ENCODE measurements around the gene CENPN. TPM values are rescaled to one million over a fixed set of nuclear protein-coding genes. Genes with fewer than 3 reads are reported as not detected.
A peak's percentile ranks its signal among the peaks of the same experiment; 100 is the strongest.

Gene CENPN
- total and polyA plus RNA-seq, 10 of the 15 experiments (the other 5 are each of a cell fraction or from before 2014, with no cell fraction given): 39.8 to 143 (median 66.8) TPM

- TF ChIP-seq ATF7 (IDR thresholded peaks at IDR 0.05; ENCODE audit: low read depth) (peak; percentile 54), POU2F2 (IDR thresholded peaks at IDR 0.05; ENCODE audit: borderline replicate concordance, low read depth, low read length) (peak; percentile 53; the same call in 1 of the 3 replicates), E2F8 (IDR thresholded peaks at IDR 0.05; ENCODE audit: low read depth, partially characterized antibody) (peak; percentile 24), NFYA (IDR thresholded peaks at IDR 0.05; ENCODE audit: borderline replicate concordance, low read depth, low read length) (no peak), TCF3 (IDR thresholded peaks at IDR 0.05; ENCODE audit: borderline replicate concordance, insufficient read depth, low read depth, low read length) (no peak), IKZF1 (conservative IDR thresholded peaks at IDR 0.05) (peak; percentile 32; the same call in 1 of the 2 replicates), POLR2AphosphoS2 (IDR thresholded peaks at IDR 0.05; ENCODE audit: low read depth, low read length) (no peak), WRNIP1 (IDR thresholded peaks at IDR 0.05; ENCODE audit: borderline replicate concordance, low read depth, low read length) (no peak), DPF2 (IDR thresholded peaks at IDR 0.05) (peak; percentile 76), MTA2 (IDR thresholded peaks at IDR 0.05; ENCODE audit: low read depth) (peak; percentile 69; the same call in 1 of the 2 replicates), JUNB (IDR thresholded peaks at IDR 0.05) (peak; percentile 10; the same call in 1 of the 2 replicates), NBN (IDR thresholded peaks at IDR 0.05) (peak; percentile 67; the same call in 1 of the 2 replicates), RUNX3 (IDR thresholded peaks at IDR 0.05; ENCODE audit: low read length) (no peak; the same call in 1 of the 2 replicates), NFIC (IDR thresholded peaks at IDR 0.05; ENCODE audit: low read depth, low read length) (peak; percentile 59), SMAD1 (IDR thresholded peaks at IDR 0.05; ENCODE audit: low read depth, partially characterized antibody) (peak; percentile 30), NFXL1 (IDR thresholded peaks at IDR 0.05; ENCODE audit: borderline replicate concordance) (no peak), SMAD5 (IDR thresholded peaks at IDR 0.05; ENCODE audit: low read depth) (no peak), CBFB (IDR thresholded peaks at IDR 0.05; ENCODE audit: low read depth) (no peak), ESRRA (IDR thresholded peaks at IDR 0.05; ENCODE audit: low read length) (no peak), TCF7 (IDR thresholded peaks at IDR 0.05; ENCODE audit: borderline replicate concordance) (0 out of 2 replicates have a peak, but pooled peaks have one; percentile 2), ZBTB33 (IDR thresholded peaks at IDR 0.05) (0 out of 2 replicates have a peak, but pooled peaks have one; percentile 28), CHD1 (IDR thresholded peaks at IDR 0.05; ENCODE audit: low read depth, low read length) (no peak), EED (IDR thresholded peaks at IDR 0.05; ENCODE audit: low read depth) (no peak), HDAC6 (IDR thresholded peaks at IDR 0.05; ENCODE audit: unreplicated experiment) (no peak), ZNF24 (IDR thresholded peaks at IDR 0.05) (0 out of 2 replicates have a peak, but pooled peaks have one; percentile 17), EP300 (IDR thresholded peaks at IDR 0.05; ENCODE audit: borderline replicate concordance in 1 of 2, control insufficient read depth in 1 of 2, low read depth in 2 of 2, low read length in 2 of 2) (peak in 1 of 2 experiments; percentile 33; a peak in 1 of 4 replicates), NR2F1 (conservative IDR thresholded peaks at IDR 0.05) (peak; percentile 94)
Measured at GRCh38 chr16:80997139-80997798, 9.7 kb upstream of the CENPN start (continued).

All from GM12878 (cell line).